Measurements from ENCODE around the gene AIRE. TPM values are rescaled to one million over a fixed set of nuclear protein-coding genes. Genes with fewer than 3 reads are reported as not detected.

AIRE gene
- total RNA-seq, 1 donor from 2014 or later = not detected

DNA sequence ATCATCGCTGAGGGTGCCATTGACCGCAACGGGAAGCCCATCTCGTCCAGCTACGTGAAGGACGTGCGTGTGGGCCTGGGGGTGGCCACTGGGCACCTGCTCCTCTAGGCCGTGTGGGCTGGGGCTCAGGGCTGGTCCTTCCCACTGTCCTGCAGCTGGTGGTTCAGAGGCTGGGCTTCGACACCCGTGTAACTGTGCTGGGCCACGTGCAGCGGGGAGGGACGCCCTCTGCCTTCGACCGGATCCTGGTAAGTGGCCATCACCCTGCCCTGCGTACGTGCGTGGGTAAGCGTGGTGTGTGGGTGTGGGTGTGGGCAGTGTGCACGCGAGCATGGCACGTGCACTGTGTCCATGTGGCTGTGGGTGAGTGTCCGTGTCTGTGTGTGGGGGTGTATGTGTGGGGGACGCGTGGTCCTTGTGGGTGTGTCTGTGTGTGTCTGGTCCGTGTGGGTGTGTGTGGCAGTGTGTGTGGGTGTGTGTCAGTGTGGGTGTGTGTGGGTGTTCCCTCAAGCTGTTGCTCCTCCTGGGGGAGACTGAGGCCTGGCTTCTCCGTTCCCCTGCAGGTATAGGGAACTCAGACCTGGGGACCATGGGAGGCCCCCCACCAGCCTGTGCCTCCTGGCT, 30.7 kb downstream of the AIRE start:
- intact Hi-C loops (cut with DNase I) = no loop called here
- no peak for DNase-seq

DNA sequence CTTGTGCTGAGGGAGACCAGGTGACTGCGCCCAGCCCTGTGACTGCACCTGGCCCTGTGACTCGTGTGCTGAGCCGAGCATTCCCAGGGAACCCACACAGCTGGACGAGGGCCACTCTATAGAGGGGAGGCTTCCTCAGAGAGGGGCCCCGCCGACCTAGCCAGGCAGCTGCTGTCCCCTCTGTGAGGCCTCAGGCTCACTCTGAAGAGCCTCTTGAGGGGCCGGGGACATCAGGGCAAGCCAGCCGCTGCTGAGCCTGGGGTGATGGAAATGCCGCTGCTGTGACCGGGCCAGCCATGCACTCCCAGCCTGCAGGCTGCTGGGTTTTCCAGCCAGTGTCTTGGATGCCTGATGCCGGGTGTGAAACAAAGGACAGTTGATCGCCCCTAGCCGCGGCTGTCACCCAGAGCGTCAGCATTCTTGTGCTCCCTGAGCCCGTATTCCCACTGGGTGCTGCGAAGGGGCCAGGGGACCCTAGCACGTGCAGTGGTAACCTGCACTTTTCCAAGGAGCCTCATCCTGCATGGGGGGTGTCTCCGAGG, 31.6 kb downstream of the AIRE start:
- no peak for DNase-seq
- ATAC-seq (ENCODE audit: poor library complexity) = no peak
- intact Hi-C loops (cut with DNase I) = no loop called here

More for the DNA sequence above, 30.7 kb downstream of the AIRE start:
- no peak for ATAC-seq (ENCODE audit: poor library complexity)

DNA sequence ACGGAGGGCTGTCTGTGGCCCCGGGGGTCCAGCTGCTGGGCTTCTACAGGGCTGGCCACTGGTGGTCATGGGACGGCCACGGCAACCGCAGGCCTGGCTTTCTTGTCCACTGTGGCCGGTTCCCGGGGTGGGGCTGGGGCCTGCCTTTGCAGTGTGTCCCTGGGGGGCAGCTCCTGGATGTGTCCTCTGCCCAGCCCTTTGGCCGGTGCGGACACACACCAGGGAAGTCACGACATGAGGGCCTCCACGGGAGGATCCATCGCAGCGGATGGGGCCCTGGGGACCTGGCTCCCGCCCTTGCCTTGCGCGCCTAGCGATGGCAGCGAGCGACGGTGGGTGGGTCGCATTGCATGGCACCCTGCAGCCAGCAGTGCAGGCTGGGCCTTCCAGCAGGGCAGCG, 32.2 kb downstream of the AIRE start:
- intact Hi-C loops (cut with DNase I) = no loop called here
- no peak for ATAC-seq (ENCODE audit: poor library complexity)
- no peak for DNase-seq

DNA sequence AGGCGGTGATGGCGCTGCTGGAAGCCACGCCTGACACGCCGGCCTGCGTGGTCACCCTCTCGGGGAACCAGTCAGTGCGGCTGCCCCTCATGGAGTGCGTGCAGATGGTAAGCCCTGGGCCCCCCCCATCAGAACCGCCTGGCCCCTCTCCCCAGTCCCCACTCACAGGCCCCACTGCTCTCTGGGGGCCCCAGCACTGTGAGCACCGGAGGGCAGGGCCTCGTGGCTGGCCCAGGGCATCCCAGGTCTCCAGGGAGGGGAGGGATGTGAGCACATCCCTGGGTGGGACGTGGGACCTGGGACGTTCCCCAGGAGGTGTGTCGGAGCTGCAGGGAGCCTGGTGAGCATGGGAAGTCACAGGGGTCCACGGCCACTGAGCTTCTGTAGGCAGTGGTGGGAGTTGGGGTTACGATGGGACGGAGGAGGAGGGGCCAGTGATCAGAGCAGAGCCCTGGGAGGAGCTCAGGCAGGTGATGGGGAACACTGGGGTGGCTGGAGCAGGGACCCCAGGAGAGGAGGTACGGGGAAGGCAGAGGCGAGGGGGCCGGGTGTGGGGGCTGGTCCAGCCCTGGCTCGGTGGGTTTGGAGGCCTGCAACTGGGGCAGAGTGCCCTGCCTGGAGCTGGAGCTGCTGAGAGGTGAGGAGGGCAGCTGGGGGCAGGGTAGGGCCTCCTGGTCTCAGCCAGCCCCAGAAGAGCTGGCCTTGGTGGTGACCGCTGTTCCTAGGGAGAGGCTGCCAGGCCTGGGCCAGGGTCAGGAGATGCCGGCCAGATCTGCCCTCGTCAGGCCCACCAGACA, 33.0 kb downstream of the AIRE start:
- DNase-seq = no peak
- intact Hi-C loops (cut with DNase I) = no loop called here
- ATAC-seq (ENCODE audit: poor library complexity) = no peak

DNA sequence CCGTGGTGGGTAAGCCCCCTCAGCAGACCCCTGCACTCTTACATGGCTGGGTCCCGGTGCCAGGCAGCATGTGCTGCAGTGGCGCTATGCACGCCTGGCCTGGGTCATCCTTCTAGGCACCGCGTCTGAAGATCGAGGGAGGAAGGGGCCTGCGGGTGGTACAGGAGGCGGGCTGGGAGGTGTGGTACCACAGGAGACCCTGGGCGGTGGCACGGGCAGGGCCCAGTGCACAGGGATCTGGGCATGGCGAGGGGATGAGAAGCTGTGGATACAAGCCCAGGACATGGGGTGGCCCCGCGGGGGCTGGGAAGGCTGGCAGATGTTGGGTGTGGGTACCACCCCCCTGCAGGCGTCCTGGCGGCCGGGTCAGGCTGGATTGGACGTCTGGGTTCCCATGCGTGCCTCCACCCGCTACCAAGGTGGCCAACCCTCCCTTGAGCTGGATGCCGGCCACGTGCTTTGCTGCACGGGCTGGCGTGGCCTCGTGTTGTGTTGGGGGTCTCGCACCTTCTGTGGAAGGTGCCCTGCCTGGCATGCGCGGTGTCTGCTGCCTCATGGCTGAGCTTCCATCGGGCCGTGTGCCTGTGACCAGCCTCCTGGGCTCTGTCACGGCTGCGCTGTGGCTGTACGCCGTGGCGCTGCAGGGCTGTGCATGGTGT, 33.9 kb downstream of the AIRE start:
- ATAC-seq (ENCODE audit: poor library complexity) = no peak
- no peak for DNase-seq
- intact Hi-C loops (cut with DNase I) = no loop called here

GRCh38 chr21:44320847-44321246, 35.2 kb downstream of the AIRE start:
- intact Hi-C loops (cut with DNase I) = no loop called here
- no peak for ATAC-seq (ENCODE audit: poor library complexity)
- DNase-seq = no peak

- no peak for DNase-seq
- ATAC-seq (ENCODE audit: poor library complexity) = no peak
- intact Hi-C loops (cut with DNase I) = no loop called here
These were observed 36.3 kb downstream of the AIRE start for GRCh38 chr21:44321846-44322450.

- DNase-seq (no peak), ATAC-seq (ENCODE audit: poor library complexity) (no peak)
- intact Hi-C loops (cut with DNase I) = no loop called here
These were observed 37.1 kb downstream of the AIRE start for GRCh38 chr21:44322621-44323325.

DNA sequence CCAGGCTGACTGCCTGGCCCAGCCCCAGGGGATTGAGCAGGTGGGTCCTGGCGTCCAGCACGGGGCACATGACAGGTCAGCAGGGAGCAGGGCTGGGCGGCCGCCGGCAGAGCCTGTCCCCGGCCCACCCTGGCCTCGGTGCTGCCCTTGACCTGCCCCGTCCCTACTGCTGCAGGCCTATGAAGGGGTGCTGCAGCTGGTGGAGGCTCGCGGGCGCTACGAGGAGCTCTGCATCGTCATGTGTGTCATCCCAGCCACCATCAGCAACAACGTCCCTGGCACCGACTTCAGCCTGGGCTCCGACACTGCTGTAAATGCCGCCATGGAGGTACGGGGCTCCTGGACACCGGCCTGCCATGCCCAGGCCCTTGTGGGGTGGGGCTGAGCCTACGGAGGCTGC, 37.9 kb downstream of the AIRE start:
- ATAC-seq (ENCODE audit: poor library complexity) (no peak), DNase-seq (no peak)
- intact Hi-C loops (cut with DNase I) = no loop called here

- DNase-seq (no peak), ATAC-seq (ENCODE audit: poor library complexity) (no peak)
- intact Hi-C loops (cut with DNase I) = no loop called here
These were observed 38.6 kb downstream of the AIRE start for GRCh38 chr21:44324106-44324853.

GRCh38 chr21:44324854-44325107, 39.1 kb downstream of the AIRE start:
- intact Hi-C loops (cut with DNase I) = no loop called here
- ATAC-seq (ENCODE audit: poor library complexity) (no peak), DNase-seq (no peak)

- no peak for ATAC-seq (ENCODE audit: poor library complexity)
- intact Hi-C loops (cut with DNase I) = no loop called here
- DNase-seq = no peak
These were observed 40.0 kb downstream of the AIRE start for GRCh38 chr21:44325386-44326271.

- intact Hi-C loops (cut with DNase I) = no loop called here
- DNase-seq = no peak
- ATAC-seq (ENCODE audit: poor library complexity) = no peak
These were observed 40.6 kb downstream of the AIRE start for GRCh38 chr21:44326272-44326647.

DNA sequence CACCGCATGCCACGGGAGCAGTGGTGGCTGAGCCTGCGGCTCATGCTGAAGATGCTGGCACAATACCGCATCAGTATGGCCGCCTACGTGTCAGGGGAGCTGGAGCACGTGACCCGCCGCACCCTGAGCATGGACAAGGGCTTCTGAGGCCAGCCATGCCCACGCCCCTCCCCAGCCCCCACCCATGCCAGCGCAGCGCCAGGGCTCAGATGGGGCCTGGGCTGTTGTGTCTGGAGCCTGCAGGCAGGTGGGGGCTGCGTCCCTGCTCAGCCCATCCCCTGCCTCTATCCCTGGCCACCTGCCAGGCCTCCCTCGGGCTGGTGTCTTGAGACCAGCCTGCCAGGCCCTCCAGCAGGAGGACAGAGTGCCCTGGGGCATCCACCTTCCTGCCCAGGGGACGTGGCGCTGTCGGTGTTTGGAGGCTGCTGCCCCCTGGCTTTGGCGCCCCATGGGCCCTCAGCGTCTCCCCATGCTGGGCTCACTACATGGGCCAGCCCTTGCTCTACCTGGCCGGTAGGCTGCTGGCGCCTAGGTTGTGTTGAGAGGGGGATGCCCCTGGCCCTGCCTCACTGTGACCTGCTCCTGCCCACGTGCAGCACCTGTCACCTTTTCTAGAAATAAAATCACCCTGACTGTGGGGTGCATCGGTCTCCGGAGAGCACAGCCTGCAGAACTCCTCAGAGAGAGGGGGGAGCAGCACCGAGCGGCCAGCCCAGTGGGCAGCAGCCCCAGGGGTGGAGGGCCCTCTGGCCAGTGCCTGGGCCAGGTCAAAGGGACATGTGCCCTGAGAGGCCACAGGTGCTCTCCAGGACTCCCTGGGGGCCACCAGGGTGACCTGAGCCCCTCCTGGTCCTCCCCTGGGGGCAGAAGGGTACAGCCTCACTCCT, 41.3 kb downstream of the AIRE start:
- ATAC-seq (ENCODE audit: poor library complexity) (no peak), DNase-seq (no peak)
- intact Hi-C loops (cut with DNase I) = no loop called here

GRCh38 chr21:44327603-44327974, 41.9 kb downstream of the AIRE start:
- ATAC-seq (ENCODE audit: poor library complexity) (no peak), DNase-seq (no peak)
- intact Hi-C loops (cut with DNase I) = no loop called here

GRCh38 chr21:44328242-44328895, 42.7 kb downstream of the AIRE start:
- ATAC-seq (ENCODE audit: poor library complexity) (no peak), DNase-seq (no peak)
- intact Hi-C loops (cut with DNase I) = no loop called here
